Mammary epithelial cell (primary cell): Measurements from ENCODE around the gene SUZ12.

Experiments used
- EZH2 ChIP-seq: IDR thresholded peaks from 2 replicates; pipeline ENCODE4 v1.6.1; 2012; ENCODE audit warnings: low read length, inconsistent platforms, borderline replicate concordance
- TF ChIP-seq, protein P1 (sequence below), 2 donors: IDR thresholded peaks in 1 of 2; conservative IDR thresholded peaks in 1 of 2; 2 replicates each; pipeline ENCODE4 v1.5.1; 2011 to 2012; ENCODE audit warnings: inconsistent platforms in 2 of 2, low read length in 2 of 2, mild to moderate bottlenecking in 2 of 2, control low read depth in 1 of 2, low read depth in 1 of 2; ENCODE audit not compliant: insufficient read depth in 1 of 2; ENCODE audit errors: extremely low read depth in 1 of 2

DNA sequence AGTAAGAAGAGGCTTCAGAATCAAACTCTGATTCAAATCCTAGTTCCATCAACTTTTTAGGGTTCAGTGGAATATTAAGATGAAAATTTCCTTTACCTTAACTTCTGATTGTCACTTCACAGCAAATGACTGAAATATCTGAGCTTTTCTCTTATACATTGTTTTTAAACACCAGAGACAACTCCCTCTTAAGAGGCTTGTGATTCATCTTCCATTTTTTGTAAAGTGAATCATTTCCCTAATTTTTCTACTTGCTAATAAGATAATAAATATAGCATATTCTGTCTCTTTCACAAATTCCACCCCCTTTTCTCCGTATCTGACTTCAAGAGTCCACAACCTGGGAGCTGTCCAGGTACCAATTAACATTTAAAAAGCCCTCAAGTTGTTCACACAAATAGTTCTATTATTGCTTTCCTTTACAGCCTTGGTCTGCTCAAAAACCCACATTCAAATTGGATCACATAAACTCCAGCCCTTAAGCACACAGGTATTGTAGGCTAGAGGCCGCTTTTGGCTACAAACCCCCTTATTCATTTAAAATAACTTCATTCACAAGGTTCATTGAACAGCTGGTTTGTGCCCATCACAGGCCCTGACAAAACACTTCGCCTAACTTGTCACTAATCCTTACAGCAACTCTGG is 21.2 kb upstream of the SUZ12 start:
- TF ChIP-seq, protein P1, sequence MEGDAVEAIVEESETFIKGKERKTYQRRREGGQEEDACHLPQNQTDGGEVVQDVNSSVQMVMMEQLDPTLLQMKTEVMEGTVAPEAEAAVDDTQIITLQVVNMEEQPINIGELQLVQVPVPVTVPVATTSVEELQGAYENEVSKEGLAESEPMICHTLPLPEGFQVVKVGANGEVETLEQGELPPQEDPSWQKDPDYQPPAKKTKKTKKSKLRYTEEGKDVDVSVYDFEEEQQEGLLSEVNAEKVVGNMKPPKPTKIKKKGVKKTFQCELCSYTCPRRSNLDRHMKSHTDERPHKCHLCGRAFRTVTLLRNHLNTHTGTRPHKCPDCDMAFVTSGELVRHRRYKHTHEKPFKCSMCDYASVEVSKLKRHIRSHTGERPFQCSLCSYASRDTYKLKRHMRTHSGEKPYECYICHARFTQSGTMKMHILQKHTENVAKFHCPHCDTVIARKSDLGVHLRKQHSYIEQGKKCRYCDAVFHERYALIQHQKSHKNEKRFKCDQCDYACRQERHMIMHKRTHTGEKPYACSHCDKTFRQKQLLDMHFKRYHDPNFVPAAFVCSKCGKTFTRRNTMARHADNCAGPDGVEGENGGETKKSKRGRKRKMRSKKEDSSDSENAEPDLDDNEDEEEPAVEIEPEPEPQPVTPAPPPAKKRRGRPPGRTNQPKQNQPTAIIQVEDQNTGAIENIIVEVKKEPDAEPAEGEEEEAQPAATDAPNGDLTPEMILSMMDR (conservative IDR thresholded peaks at IDR 0.05 in 1 of 2, IDR thresholded peaks at IDR 0.05 in 1 of 2; ENCODE audit: extremely low read depth in 1 of 2, insufficient read depth in 1 of 2, low read depth in 1 of 2, low read length in 2 of 2) = no peak
- TF ChIP-seq EZH2 = no peak
